IMR-90 (cell line): ENCODE data around the gene LMO1.

Experiments used
- CTCF ChIP-seq: conservative IDR thresholded peaks from 2 replicates; pipeline ENCODE4 v1.5.1; 2012; ENCODE audit warnings: mild to moderate bottlenecking, low read depth, low read length, improper control_type of control experiment
- ELK1 ChIP-seq: fragments of 150-350 bp; IDR thresholded peaks from 2 replicates; pipeline ENCODE4 v1.6.1; 2016; ENCODE audit warnings: low read depth, mild to moderate bottlenecking, low read length, moderate library complexity, borderline replicate concordance
- MAZ ChIP-seq: IDR thresholded peaks from 2 replicates; pipeline ENCODE4 v1.6.1; 2012; ENCODE audit warnings: low read depth, mild to moderate bottlenecking, low read length, improper control_type of control experiment, moderate library complexity, borderline replicate concordance
- NFE2L2 ChIP-seq: fragments of 150-350 bp; IDR thresholded peaks from 2 replicates; pipeline ENCODE4 v1.6.1; 2016; ENCODE audit warnings: low read depth, mild to moderate bottlenecking, low read length
- POLR2A ChIP-seq: IDR thresholded peaks from 2 replicates; pipeline ENCODE4 v1.6.1; 2012; ENCODE audit warnings: mild to moderate bottlenecking, low read depth, low read length
- RCOR1 ChIP-seq: IDR thresholded peaks from 2 replicates; pipeline ENCODE4 v1.6.1; 2012; ENCODE audit warnings: mild to moderate bottlenecking, low read length, improper control_type of control experiment; ENCODE audit not compliant: insufficient replicate concordance

- TF ChIP-seq RCOR1 (no peak), MAZ (no peak), NFE2L2 (no peak), CTCF (no peak), POLR2A (no peak), ELK1 (no peak)
Measured at GRCh38 chr11:8266246-8267241, 2.9 kb upstream of the LMO1 start.
